ENCODE results near the gene FARS2. TPM values are rescaled to one million over a fixed set of nuclear protein-coding genes. Genes with fewer than 3 reads are reported as not detected.

FARS2 gene
- total RNA-seq, 1 experiment from 2014 or later, result 13.8 TPM

GRCh38 chr6:5736016-5736738, 474.9 kb downstream of the FARS2 start:
- no TSS peak for BruUV-seq (replicated peaks)
- ChIA-PET POLR2A (no interaction called here), RAD21 (ENCODE audit: low non-redundant PET in 1 of 2, low total read pairs in 2 of 2, uncharacterized antibody in 2 of 2, unreplicated experiment in 2 of 2) (no interaction called here)

GRCh38 chr6:5737460-5737859, 476.1 kb downstream of the FARS2 start:
- no peaks in the 10 kb centered on the region for H3K4me1 ChIP-seq (ENCODE audit: control insufficient read depth in 1 of 2, insufficient read depth in 2 of 2, low read length in 2 of 2)
- no peak overlapping the region for H3K27ac ChIP-seq (ENCODE audit: low read depth, low read length)
- H4K20me1 ChIP-seq (ENCODE audit: insufficient read depth), result no peaks in the 10 kb centered on the region
- H3K27me3 ChIP-seq (ENCODE audit: insufficient read depth, low read length), result no peaks in the 10 kb centered on the region
- H2AFZ ChIP-seq (ENCODE audit: low read depth, low read length, poor library complexity, severe bottlenecking), result no peak overlapping the region
- H3K9ac ChIP-seq (ENCODE audit: low read length), result no peak overlapping the region
- ATAC-seq (no peak), DNase-seq (ENCODE audit: low read depth, low spot score) (no peak)
- BruUV-seq (replicated peaks), result no TSS peak
- ChIA-PET POLR2A (no interaction called here), RAD21 (ENCODE audit: low non-redundant PET in 1 of 2, low total read pairs in 2 of 2, uncharacterized antibody in 2 of 2, unreplicated experiment in 2 of 2) (no interaction called here), CTCF (no interaction called here)
- H3K9me2 ChIP-seq (ENCODE audit: insufficient read depth), result no peaks in the 10 kb centered on the region
- H3K79me2 ChIP-seq (ENCODE audit: insufficient read depth, low read length), result no peaks in the 10 kb centered on the region
- TF ChIP-seq RAD21 (IDR thresholded peaks at IDR 0.05; ENCODE audit: low read depth), result no peak
- no peak for TF ChIP-seq FOSL1 (IDR thresholded peaks at IDR 0.05; ENCODE audit: low read depth)
- TF ChIP-seq ZFX (IDR thresholded peaks at IDR 0.05), result no peak
- no peak for TF ChIP-seq CEBPB (IDR thresholded peaks at IDR 0.05; ENCODE audit: low read depth)
- TF ChIP-seq EZH2 (IDR thresholded peaks at IDR 0.05), result no peak
- no peak for TF ChIP-seq ELF1 (IDR thresholded peaks at IDR 0.05; ENCODE audit: borderline replicate concordance, low read depth)
- no peak for TF ChIP-seq EZH2phosphoT487 (IDR thresholded peaks at IDR 0.05; ENCODE audit: borderline replicate concordance)
- TF ChIP-seq ZNF274 (IDR thresholded peaks at IDR 0.05; ENCODE audit: low read depth, low read length), result no peak
- TF ChIP-seq YY1 (IDR thresholded peaks at IDR 0.05; ENCODE audit: extremely low read depth, insufficient replicate concordance, low read depth, low read length), result no peak
- H3K9me3 ChIP-seq (ENCODE audit: control insufficient read depth in 1 of 2, insufficient read depth in 1 of 2, low read depth in 1 of 2, low read length in 2 of 2), result no peaks in the 10 kb centered on the region
- no peak overlapping the region for H3K4me2 ChIP-seq (ENCODE audit: low read length)
- H3K36me3 ChIP-seq (ENCODE audit: control insufficient read depth in 1 of 2, insufficient read depth in 2 of 2, low read length in 2 of 2), result no peaks in the 10 kb centered on the region
- intact Hi-C loops (cut with micrococcal nuclease), result no loop called here
- no peak overlapping the region for H3K4me3 ChIP-seq (replicated peaks in 1 of 2; ENCODE audit: low read depth in 1 of 2, low read length in 2 of 2)

More at GRCh38 chr6:5736016-5736738, 474.9 kb downstream of the FARS2 start:
- no peaks in the 10 kb centered on the region for H3K36me3 ChIP-seq (ENCODE audit: control insufficient read depth in 1 of 2, insufficient read depth in 2 of 2, low read length in 2 of 2)
- no peak overlapping the region for H2AFZ ChIP-seq (ENCODE audit: low read depth, low read length, poor library complexity, severe bottlenecking)
- H3K9me2 ChIP-seq (ENCODE audit: insufficient read depth), result no peaks in the 10 kb centered on the region
- intact Hi-C loops (cut with micrococcal nuclease), result no loop called here
- CTCF ChIA-PET, result no interaction called here
- H3K4me1 ChIP-seq (ENCODE audit: control insufficient read depth in 1 of 2, insufficient read depth in 2 of 2, low read length in 2 of 2), result no peaks in the 10 kb centered on the region
- no peaks in the 10 kb centered on the region for H3K27me3 ChIP-seq (ENCODE audit: insufficient read depth, low read length)
- H3K9ac ChIP-seq (ENCODE audit: low read length), result no peak overlapping the region
- DNase-seq (ENCODE audit: low read depth, low spot score), result no peak
- no peak overlapping the region for H3K4me2 ChIP-seq (ENCODE audit: low read length)
- TF ChIP-seq POLR2A (IDR thresholded peaks at IDR 0.05; ENCODE audit: borderline replicate concordance, extremely low read depth, insufficient read depth, insufficient read length) (no peak), ELF1 (IDR thresholded peaks at IDR 0.05; ENCODE audit: borderline replicate concordance, low read depth) (no peak), POLR2AphosphoS5 (IDR thresholded peaks at IDR 0.05; ENCODE audit: low read depth, low read length) (no peak), CEBPB (IDR thresholded peaks at IDR 0.05; ENCODE audit: low read depth) (no peak)
- H3K27ac ChIP-seq (ENCODE audit: low read depth, low read length), result no peak overlapping the region
- H3K4me3 ChIP-seq (replicated peaks in 1 of 2; ENCODE audit: low read depth in 1 of 2, low read length in 2 of 2), result no peak overlapping the region
- no peaks in the 10 kb centered on the region for H4K20me1 ChIP-seq (ENCODE audit: insufficient read depth)
- no peak for ATAC-seq
- H3K79me2 ChIP-seq (ENCODE audit: insufficient read depth, low read length), result no peaks in the 10 kb centered on the region
- no peaks in the 10 kb centered on the region for H3K9me3 ChIP-seq (ENCODE audit: control insufficient read depth in 1 of 2, insufficient read depth in 1 of 2, low read depth in 1 of 2, low read length in 2 of 2)

Measured in HCT116 (cell line).